Nephron progenitor cell (in vitro differentiated cells): ENCODE measurements around the gene GRK3.

ENCODE experiments used
- DNase-seq: peaks from one replicate; pipeline ENCODE4 v3.0.0; 2021
- H3K27ac Mint-ChIP-seq: 2 replicates; pipeline ENCODE4 v1.8.0; 2021; ENCODE audit warnings: mild to moderate bottlenecking, moderate library complexity, mixed read lengths
- H3K27me3 Mint-ChIP-seq: 2 replicates; pipeline ENCODE4 v1.8.0; 2021; ENCODE audit warnings: mild to moderate bottlenecking, low read depth, mixed read lengths; ENCODE audit not compliant: poor library complexity
- H3K36me3 Mint-ChIP-seq: 2 replicates; pipeline ENCODE4 v1.8.0; 2021; ENCODE audit warnings: low read depth, mixed read lengths
- H3K4me1 Mint-ChIP-seq: 2 replicates; pipeline ENCODE4 v1.8.0; 2021; ENCODE audit warnings: mixed read lengths
- H3K4me3 Mint-ChIP-seq: 2 replicates; pipeline ENCODE4 v1.8.0; 2021; ENCODE audit warnings: mild to moderate bottlenecking, moderate library complexity, mixed read lengths
- H3K9me3 Mint-ChIP-seq: 2 replicates; pipeline ENCODE4 v1.8.0; 2021; ENCODE audit warnings: mild to moderate bottlenecking, moderate library complexity, mixed read lengths
- CTCF ChIP-seq: fragments of 200-600 bp; sonication (generic); IDR thresholded peaks from 2 replicates; pipeline ENCODE4 v1.5.0; 2021; ENCODE audit warnings: antibody characterized with exemption

The GRK3 gene

GRCh38 chr22:25760294-25760693 is 195.8 kb downstream of the GRK3 start:
- Mint-ChIP-seq H3K4me1 (no peaks in the 10 kb centered on the region), H3K27me3 (peaks cover 27% of the 10 kb centered on the region), H3K27ac (no peak overlapping the region), H3K9me3 (no peaks in the 10 kb centered on the region), H3K4me3 (no peak overlapping the region), H3K36me3 (no peaks in the 10 kb centered on the region)
- DNase-seq = no peak
- no peak for TF ChIP-seq CTCF

- H3K4me3 Mint-ChIP-seq = no peak overlapping the region
- peaks cover 31% of the 10 kb centered on the region for H3K27me3 Mint-ChIP-seq
- H3K36me3 Mint-ChIP-seq = no peaks in the 10 kb centered on the region
- H3K9me3 Mint-ChIP-seq = peaks cover 5% of the 10 kb centered on the region
- H3K27ac Mint-ChIP-seq = no peak overlapping the region
- H3K4me1 Mint-ChIP-seq = no peaks in the 10 kb centered on the region
- DNase-seq = no peak
- no peak for TF ChIP-seq CTCF
These were observed 196.5 kb downstream of the GRK3 start for GRCh38 chr22:25760848-25761595.

- Mint-ChIP-seq H3K27ac (no peak overlapping the region), H3K4me3 (no peak overlapping the region), H3K9me3 (peaks cover 16% of the 10 kb centered on the region), H3K4me1 (no peaks in the 10 kb centered on the region), H3K27me3 (peaks cover 38% of the 10 kb centered on the region), H3K36me3 (peaks cover 5% of the 10 kb centered on the region)
- no peak for DNase-seq
- no peak for TF ChIP-seq CTCF
These were observed 197.7 kb downstream of the GRK3 start for GRCh38 chr22:25762147-25762546.

GRCh38 chr22:25763239-25763777 is 198.8 kb downstream of the GRK3 start:
- Mint-ChIP-seq H3K9me3 (peaks cover 21% of the 10 kb centered on the region), H3K4me1 (no peaks in the 10 kb centered on the region), H3K27ac (no peak overlapping the region), H3K4me3 (no peak overlapping the region), H3K36me3 (peaks cover 5% of the 10 kb centered on the region), H3K27me3 (peaks cover 42% of the 10 kb centered on the region)
- no peak for TF ChIP-seq CTCF
- DNase-seq = no peak

GRCh38 chr22:25764270-25765015 is 200.0 kb downstream of the GRK3 start:
- H3K4me3 Mint-ChIP-seq = no peak overlapping the region
- peaks cover 24% of the 10 kb centered on the region for H3K9me3 Mint-ChIP-seq
- peaks cover 50% of the 10 kb centered on the region for H3K27me3 Mint-ChIP-seq
- H3K4me1 Mint-ChIP-seq = no peaks in the 10 kb centered on the region
- DNase-seq = no peak
- no peak overlapping the region for H3K27ac Mint-ChIP-seq
- peaks cover 5% of the 10 kb centered on the region for H3K36me3 Mint-ChIP-seq
- TF ChIP-seq CTCF = no peak
